HEK293 (cell line): ENCODE results near the gene ALG12.

Experiments used
- CTCF ChIP-seq: fragments of 450-650 bp; formaldehyde crosslinking; IDR thresholded peaks from 2 replicates; pipeline ENCODE4 v1.5.1; 2016; ENCODE audit warnings: missing biosample characterization, missing genetic modification characterization
- ZBTB49 ChIP-seq: fragments of 450-650 bp; formaldehyde crosslinking; IDR thresholded peaks from 2 replicates; pipeline ENCODE4 v1.5.1; 2016; ENCODE audit warnings: missing biosample characterization, missing genetic modification characterization, low read depth
- ZNF423 ChIP-seq: fragments of 450-650 bp; formaldehyde crosslinking; IDR thresholded peaks from 2 replicates; pipeline ENCODE4 v1.5.1; 2016; ENCODE audit warnings: missing biosample characterization, missing genetic modification characterization

- TF ChIP-seq CTCF (tag by site-specific recombination) (no peak), ZBTB49 (tag by site-specific recombination) (no peak), ZNF423 (no peak)
Observed at GRCh38 chr22:49941507-49942316, 23.5 kb upstream of the ALG12 start.
